Stimulated activated CD4-positive, alpha-beta T cell treated with anti-CD3 and anti-CD28 coated beads, Interleukin-1b, Interleukin-23, amount 100 ng/mL, for 4 hours (primary cell): ENCODE results near the gene INSIG1.

ENCODE experiments used
- DNase-seq, 2 donors: peaks; one replicate each; pipeline ENCODE4 v3.0.0-alpha.2; 2020; ENCODE audit warnings: low read depth in 2 of 2

INSIG1 gene

DNA sequence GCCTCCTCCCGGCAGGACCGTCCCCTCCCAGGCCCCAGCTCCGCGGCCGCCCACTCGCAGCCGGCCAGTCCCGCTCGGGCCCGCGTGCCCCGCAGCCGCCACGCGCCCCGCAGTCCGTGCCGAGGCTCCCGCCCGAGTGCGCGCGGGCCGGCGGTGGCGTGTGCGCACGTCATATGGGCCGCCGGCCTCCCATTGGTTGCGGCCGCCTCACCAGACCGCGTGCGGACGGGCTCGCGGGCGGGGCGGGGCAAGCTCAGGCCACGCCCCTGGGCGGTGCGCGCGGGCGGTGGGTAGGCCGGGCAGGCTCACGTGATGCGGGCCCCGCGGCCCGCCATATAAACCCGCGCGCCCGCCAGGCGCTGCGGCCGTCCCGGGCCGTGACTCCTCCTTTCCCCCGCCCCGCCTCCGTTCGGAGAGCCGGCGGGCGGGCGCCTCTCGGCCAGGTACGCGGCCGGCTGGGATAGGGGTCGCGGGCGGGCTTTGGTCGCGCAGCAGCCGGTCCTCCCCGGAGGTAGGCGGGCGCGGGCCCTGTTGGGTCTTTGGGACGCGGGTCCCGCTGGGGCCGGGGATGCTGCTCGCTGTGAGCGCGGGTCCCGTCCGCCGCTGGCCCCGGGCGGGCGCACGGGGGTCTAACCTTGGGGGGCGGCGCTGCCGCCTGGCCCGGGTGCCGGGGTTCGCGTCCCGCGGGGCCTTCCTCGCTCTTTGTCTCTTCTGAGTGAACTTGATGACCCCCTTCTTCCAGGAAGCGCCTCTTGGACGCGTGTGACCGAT lies at the start of gene INSIG1:
TSS of gene INSIG1 (plus strand) at position 362 of the 771 bp plus-strand sequence. CDS start at position 770, 408 bp downstream.
- DNase-seq = peak; percentile 88 to 93

GRCh38 chr7:155248366-155248756 lies 49.3 kb upstream of the INSIG1 start:
- no peak for DNase-seq

- no peak for DNase-seq
These were observed 45.8 kb upstream of the INSIG1 start for GRCh38 chr7:155251831-155252230.

GRCh38 chr7:155252444-155252887 lies 45.2 kb upstream of the INSIG1 start:
- no peak for DNase-seq

DNA sequence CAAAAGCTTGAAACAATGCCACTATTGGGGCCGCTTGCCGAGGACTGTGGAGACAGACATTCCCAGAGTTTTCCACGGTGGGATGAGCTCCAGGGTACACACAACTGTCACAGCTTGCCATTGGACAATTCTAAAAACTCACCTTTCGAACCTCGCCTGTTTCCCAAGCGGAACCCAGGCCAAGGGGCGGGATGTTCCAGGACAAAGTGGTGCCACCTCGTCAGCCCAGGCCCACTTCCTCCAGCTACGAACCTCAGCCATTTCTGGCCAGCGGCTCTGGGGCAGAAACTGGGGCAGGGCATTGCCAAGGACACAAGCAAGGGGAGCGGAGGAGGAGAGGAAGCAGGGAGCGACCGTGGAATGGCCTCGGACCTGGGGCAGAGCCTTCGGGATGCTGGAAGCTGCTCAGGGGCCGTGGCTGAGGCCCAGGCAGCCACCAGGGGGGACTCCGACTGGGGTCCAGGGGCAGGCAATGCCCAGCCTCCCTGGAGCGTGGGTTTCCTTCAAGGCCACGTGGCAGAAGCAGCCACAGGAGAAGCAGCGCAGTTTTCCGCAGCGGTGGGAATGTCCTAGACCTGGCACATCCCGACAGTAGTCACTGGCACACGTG lies 44.7 kb upstream of the INSIG1 start:
- DNase-seq = no peak

DNA sequence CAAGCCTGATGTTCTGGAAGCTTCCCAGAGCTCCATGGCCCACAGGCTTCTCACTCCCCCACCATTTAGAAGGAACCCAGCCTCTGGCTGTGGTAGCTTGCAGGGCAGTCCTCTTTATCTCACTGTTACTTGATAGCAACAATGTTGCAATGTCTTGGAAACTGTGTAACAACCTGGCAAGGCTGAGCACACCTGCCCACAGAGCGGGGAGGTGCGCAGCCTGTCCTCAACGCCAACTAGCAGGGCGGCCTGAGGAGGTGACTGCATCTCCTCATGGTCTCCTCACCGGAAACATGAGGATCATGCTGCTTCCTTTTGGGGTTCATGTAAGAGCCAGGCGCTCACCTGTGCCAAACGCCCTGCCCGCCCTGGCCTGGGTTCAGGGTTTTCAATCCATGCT lies 43.7 kb upstream of the INSIG1 start:
- DNase-seq = no peak

DNA sequence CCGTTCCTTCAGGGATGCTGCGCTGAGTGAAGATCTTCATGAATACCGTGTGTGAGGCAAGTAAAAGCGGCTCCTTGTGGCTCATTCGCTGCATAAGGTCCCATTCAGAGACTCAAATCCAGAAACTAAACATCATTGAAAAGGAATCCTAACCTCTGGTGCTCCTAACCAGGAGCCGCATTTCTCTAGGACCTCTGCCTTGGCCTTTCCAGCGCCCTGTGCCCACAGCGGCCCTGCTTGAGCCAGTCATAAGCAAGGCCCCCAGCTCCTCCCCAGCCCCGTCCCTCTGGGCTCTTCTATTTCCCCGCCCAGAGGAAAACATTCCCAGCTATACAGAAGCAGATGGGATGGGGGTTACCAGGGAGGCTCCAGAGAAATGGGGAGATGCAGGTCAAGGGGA lies 42.6 kb upstream of the INSIG1 start:
- no peak for DNase-seq

DNA sequence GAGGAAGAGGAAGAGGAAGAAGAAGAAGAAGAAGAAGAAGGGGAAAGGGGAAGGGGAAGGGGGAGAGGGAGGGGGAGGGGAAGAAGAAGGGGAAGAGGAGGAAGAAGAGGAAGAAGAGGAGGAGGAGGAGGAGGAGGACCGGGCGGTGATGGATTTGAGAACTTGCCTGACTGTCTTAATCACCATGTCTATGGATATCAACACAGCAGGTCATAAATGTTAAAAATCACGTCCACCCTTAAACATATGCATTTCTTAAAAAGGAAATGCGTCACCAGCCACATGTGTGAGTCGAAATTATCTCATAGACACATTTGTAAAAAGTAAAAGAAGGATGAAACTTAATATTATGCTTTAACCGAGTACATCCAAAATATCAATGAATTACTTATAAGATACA lies 42.1 kb upstream of the INSIG1 start:
- no peak for DNase-seq

- DNase-seq = no peak
These were observed 41.5 kb upstream of the INSIG1 start for GRCh38 chr7:155256081-155256760.

DNA sequence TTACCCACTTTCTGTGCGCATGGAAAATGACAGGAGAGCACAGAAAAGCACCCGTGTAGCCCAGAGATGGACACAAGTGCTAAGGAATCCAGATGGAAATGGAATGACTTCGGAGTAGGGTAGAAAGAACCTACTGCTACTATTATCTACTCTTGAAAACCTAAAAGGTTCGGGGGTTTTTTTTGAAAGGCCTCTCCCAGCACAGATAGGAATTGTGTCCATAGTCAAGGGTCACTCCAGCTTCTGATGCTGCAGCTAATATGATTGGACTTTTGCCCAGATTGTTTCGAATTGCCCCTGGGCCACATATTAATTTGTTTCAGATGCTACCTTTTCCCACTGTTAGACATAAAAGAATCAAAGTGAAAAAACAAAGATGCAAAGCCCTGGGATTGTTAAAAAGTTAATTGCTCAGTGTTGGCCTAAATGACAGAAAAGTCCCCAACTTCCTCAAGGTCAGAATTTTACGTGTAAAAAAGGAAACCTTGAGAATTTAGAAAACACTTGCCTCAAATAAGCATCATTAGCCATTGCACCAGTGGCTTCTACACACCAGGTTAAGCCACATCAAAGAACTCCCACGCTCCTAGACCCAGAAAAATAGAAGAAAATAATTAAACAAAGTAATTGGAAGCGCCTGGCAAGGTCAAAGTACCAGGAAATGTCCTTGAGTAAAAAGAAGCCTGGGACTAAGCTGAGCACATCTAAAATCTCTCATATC lies 40.8 kb upstream of the INSIG1 start:
- DNase-seq = no peak

- DNase-seq = no peak
These were observed 40.0 kb upstream of the INSIG1 start for GRCh38 chr7:155257482-155258225.

- DNase-seq = no peak
These were observed 39.5 kb upstream of the INSIG1 start for GRCh38 chr7:155258226-155258560.

- no peak for DNase-seq
These were observed 37.7 kb upstream of the INSIG1 start for GRCh38 chr7:155259866-155260497.

- no peak for DNase-seq
These were observed 37.2 kb upstream of the INSIG1 start for GRCh38 chr7:155260498-155260872.

DNA sequence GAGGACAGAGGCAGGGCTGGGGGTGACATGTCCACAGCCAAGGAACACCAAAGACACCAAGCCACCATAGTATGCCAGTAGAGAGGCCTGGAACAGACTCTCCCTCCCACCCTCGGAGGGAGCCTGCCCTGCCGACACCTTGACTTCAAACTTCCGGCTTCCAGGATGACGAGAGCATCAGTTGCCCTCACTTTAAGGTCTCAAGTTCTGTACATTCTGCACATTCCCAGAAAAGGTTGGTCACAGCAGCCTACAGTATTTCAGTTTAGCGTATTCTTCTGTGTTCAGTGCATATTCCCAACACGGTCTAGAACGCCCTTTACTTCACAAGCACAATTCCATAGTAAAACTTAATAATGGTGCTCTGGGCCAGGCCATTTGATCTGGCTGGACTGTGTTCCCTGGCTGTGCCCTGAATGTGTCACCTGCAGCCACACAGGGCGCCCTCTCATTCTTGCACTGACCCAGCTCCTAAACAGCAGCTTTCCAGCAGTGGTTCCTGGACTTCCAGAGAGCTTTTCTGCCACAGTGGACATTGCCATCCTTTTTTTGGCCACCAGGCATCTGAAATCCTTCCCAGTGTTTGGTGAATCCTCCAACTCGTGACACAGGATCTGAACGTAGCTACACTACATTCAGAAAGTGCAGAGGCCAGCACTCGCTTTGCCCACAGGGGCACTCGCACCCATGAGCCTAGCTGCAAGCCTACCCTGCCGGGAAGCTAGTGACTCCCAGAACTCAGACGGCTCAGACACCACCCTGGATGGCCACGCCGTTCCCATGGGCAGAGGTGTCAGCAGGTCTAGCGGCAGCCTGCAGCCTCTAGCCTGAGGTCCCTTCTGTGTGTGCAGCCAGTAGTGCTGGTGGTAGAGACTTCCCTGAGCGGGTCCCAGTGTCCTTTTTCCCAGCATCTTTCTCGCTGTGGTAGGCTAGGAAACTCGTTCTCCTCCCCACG lies 36.4 kb upstream of the INSIG1 start:
- no peak for DNase-seq

GRCh38 chr7:155262031-155262430 lies 35.6 kb upstream of the INSIG1 start:
- DNase-seq = no peak

- DNase-seq = no peak
These were observed 34.6 kb upstream of the INSIG1 start for GRCh38 chr7:155263051-155263450.

DNA sequence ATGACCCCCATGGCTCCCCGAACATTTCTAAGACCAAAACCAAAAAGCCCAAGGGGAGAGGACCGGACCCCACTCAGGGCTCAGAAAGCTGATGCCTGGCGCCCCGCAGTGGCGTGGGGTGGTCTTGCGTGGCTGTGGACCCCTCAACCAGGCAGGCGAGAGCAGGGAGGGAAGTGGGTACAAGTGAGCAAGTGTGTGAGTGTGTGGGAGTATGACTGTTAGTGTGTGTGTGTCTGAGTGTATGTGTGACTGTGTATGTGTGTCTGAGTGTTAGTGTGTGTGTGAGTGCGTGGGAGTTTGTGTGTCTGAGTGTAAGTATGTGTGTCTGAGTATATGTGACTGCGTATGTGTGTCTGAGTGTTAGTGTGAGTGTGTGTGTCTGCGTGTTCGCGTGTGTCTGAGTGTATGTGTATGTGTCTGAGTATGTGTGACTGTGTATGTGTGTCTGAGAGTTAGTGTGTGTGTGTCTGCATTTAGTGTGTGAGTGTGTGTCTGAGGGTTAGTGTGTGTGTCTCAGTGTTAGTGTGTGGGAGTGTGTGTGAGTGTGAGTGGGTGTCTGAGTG lies 34.0 kb upstream of the INSIG1 start:
- no peak for DNase-seq

- no peak for DNase-seq
These were observed 32.5 kb upstream of the INSIG1 start for GRCh38 chr7:155265144-155265543.

- DNase-seq = no peak
These were observed 31.7 kb upstream of the INSIG1 start for GRCh38 chr7:155265961-155266360.
